Gastroesophageal sphincter (tissue), 4 donors: ENCODE data around the gene CACNA1C. TPM values are rescaled to one million over a fixed set of nuclear protein-coding genes. Genes with fewer than 3 reads are reported as not detected.

Experiments used
- ATAC-seq: fragments of 150-250 bp; one replicate; pipeline ENCODE4 v1.9.1; 2016; ENCODE audit warnings: mild to moderate bottlenecking, moderate library complexity
- H3K27ac ChIP-seq, 4 donors: fragments of 200-600 bp; sonication (generic) in 3 of 4; 1 replicate in 3 of 4; 2 replicates in 1 of 4; pipeline ENCODE4 v1.5.1; 2016 to 2019
- H3K27me3 ChIP-seq: fragments of 200-600 bp; sonication (generic); one replicate; pipeline ENCODE4 v1.5.1; 2019
- H3K36me3 ChIP-seq, 2 donors: fragments of 200-600 bp; sonication (generic); one replicate each; pipeline ENCODE4 v1.5.1; 2019; ENCODE audit warnings: control low read depth in 1 of 2
- H3K4me1 ChIP-seq, 3 donors: fragments of 200-600 bp; sonication (generic); 1 replicate in 2 of 3; 2 replicates in 1 of 3; pipeline ENCODE4 v1.5.1; 2016 to 2019; ENCODE audit warnings: control low read depth in 2 of 3
- H3K4me3 ChIP-seq, 2 donors: fragments of 200-600 bp; sonication (generic); one replicate each; pipeline ENCODE4 v1.5.1; 2019; ENCODE audit warnings: mild to moderate bottlenecking in 1 of 2, moderate library complexity in 1 of 2
- H3K9me3 ChIP-seq, 3 donors: fragments of 200-600 bp; sonication (generic); one replicate each; pipeline ENCODE4 v1.5.1; 2017 to 2019; ENCODE audit warnings: control low read depth in 2 of 3
- EP300 ChIP-seq: sonication (generic); formaldehyde crosslinking; IDR thresholded peaks from one replicate; pipeline ENCODE4 v1.6.1; 2017; ENCODE audit warnings: antibody characterized with exemption, mild to moderate bottlenecking
- POLR2A ChIP-seq, 2 donors: fragments of 450-650 bp; IDR thresholded peaks; one replicate each; pipeline ENCODE4 v1.6.1; 2017; ENCODE audit warnings: antibody characterized with exemption in 2 of 2, mild to moderate bottlenecking in 2 of 2, moderate library complexity in 1 of 2
- POLR2AphosphoS5 ChIP-seq: sonication (generic); formaldehyde crosslinking; IDR thresholded peaks from one replicate; pipeline ENCODE4 v1.6.1; 2017; ENCODE audit warnings: antibody characterized with exemption
- WGBS, 2 donors: methylation state at CpG; one replicate each; pipeline ENCODE4 v1.1.5; 2018; ENCODE audit warnings: low coverage in 1 of 2; 5-methylcytosine and 5-hydroxymethylcytosine counted together
- total RNA-seq, 4 donors: library from RNA; depleted of rRNA; stranded (reverse); fragments of >200 nt; gene quantifications; one replicate each; pipeline ENCODE4 v1.1.0, GENCODE V29; 2016
- TF ChIP-seq, protein P1 (sequence below), 4 experiments: fragments of 200-600 bp in 2 of 4; fragments of 450-650 bp in 2 of 4; sonication (generic) in 1 of 4; IDR thresholded peaks; one replicate each; pipeline ENCODE4 v1.5.1; 2017 to 2019; ENCODE audit warnings: antibody characterized with exemption in 4 of 4, mild to moderate bottlenecking in 2 of 4, moderate library complexity in 2 of 4

CACNA1C gene
- total RNA-seq, 4 donors from 2014 or later: 22.9 to 96.2 (median 41.4) TPM

DNA sequence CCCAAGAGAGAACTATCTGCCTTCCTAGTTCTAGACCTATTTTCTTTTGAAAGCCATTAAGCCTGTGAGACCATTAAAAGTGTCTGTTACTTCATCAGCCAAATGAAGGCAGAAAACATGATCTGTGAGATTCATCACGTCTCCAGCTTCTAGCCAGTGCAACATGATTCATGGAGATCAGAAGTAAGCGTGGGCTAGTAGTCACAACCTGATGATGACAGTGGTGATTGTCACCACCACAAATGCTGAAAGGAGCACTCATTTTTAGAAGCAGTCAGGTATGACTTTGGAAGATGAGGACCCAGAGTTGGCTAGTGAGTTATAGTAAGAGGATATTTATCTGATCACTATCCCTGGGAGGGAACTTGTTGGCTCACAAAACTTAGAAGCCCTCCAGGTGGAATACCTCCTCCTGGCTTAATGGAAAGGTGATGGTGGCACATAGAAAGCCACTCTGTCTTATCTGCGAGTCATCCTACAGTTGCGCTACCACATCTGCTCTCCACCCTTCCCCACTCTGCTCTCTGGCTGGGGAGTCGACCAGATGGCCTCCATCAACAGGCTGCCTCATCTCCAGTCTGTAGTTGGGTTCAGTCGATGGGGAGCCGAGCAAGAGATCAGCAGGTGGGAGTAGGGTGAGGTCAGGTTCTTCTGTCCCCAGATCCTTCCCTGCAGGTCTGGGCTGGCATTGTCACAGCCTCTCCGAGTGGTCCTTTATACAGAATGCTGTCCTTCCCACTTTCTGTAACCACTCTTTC lies 424.4 kb downstream of the CACNA1C start:
- H3K4me3 ChIP-seq: no peak overlapping the region
- no peak for ATAC-seq
- no peak overlapping the region for H3K27ac ChIP-seq
- WGBS, 2 donors: 79 to 80% methylated on average over 5 to 6 of the region's 8 CpGs
- H3K9me3 ChIP-seq: no peaks in the 10 kb centered on the region
- no peaks in the 10 kb centered on the region for H3K27me3 ChIP-seq
- H3K36me3 ChIP-seq: peaks cover 0 to 14% of the 10 kb centered on the region in 2 donors
- no peaks in the 10 kb centered on the region for H3K4me1 ChIP-seq
- TF ChIP-seq POLR2AphosphoS5: no peak

DNA sequence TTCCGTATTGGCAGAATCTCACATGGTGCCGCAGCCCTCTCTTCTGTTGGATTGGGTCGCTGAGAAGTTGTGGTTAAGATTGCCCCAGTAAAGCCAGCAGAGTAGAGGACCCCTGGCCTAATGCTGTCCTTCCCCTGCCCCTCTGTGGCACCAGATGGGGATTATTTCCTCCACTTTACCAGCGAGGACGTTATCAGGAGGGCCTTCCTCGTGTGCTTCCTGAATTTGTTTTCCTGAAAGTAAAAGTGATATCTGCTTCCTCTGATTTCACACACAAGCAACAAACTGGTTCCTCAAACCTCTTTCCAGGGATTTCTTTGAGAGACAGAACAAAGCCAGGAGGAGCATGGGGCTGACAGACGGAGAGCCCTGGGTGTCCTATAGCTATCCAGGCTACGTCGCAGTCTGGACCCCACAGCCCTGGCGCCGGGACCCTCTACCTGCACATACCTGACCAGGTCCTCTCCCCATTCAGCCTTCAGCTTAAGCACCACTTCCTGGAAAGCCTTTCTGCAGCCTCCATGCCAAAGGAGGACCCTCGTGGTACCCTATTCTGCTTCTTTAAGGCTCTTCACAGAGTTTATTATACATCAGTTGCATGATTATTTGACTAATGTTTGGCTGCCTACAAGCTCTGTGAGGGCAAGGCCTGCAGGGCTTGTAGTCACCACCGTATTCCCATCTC lies 427.2 kb downstream of the CACNA1C start:
- 82 to 89% methylated on average over 8 to 10 of the region's 13 CpGs for WGBS, 2 donors
- no peak for TF ChIP-seq EP300
- TF ChIP-seq, protein P1, sequence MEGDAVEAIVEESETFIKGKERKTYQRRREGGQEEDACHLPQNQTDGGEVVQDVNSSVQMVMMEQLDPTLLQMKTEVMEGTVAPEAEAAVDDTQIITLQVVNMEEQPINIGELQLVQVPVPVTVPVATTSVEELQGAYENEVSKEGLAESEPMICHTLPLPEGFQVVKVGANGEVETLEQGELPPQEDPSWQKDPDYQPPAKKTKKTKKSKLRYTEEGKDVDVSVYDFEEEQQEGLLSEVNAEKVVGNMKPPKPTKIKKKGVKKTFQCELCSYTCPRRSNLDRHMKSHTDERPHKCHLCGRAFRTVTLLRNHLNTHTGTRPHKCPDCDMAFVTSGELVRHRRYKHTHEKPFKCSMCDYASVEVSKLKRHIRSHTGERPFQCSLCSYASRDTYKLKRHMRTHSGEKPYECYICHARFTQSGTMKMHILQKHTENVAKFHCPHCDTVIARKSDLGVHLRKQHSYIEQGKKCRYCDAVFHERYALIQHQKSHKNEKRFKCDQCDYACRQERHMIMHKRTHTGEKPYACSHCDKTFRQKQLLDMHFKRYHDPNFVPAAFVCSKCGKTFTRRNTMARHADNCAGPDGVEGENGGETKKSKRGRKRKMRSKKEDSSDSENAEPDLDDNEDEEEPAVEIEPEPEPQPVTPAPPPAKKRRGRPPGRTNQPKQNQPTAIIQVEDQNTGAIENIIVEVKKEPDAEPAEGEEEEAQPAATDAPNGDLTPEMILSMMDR (IDR thresholded peaks at IDR 0.05): no peak
- no peak for TF ChIP-seq POLR2AphosphoS5
- no peak for TF ChIP-seq POLR2A (IDR thresholded peaks at IDR 0.05)
- Histone ChIP-seq H3K27ac (no peak overlapping the region), H3K36me3 (peaks cover 0 to 19% of the 10 kb centered on the region in 2 donors), H3K9me3 (no peaks in the 10 kb centered on the region), H3K4me3 (no peak overlapping the region), H3K27me3 (no peaks in the 10 kb centered on the region), H3K4me1 (no peaks in the 10 kb centered on the region)
- no peak for ATAC-seq

DNA sequence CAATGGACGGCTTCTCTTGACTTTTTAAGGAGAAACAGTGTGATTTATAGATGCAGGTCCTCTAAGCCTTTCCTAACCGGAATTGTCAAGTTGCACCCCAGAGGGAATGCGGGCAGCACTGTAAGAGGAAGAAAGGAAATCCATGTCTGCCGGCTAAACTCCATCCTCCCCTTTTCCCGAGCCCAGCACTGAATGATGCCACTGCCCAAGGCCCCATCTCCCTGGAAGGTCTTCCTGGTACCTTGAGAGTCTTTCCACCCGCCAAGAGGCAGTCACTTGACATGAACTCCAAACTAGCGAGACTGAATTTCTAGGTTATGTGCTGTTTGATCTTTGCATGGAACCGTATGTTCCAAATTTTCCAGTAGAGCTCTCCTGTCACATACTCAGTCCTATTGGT lies 428.6 kb downstream of the CACNA1C start:
- WGBS, 2 donors: 81 to 90% methylated on average over 4 to 7 of the region's 8 CpGs
- Histone ChIP-seq H3K9me3 (no peaks in the 10 kb centered on the region), H3K27me3 (no peaks in the 10 kb centered on the region), H3K4me1 (no peaks in the 10 kb centered on the region), H3K36me3 (peaks cover 0 to 31% of the 10 kb centered on the region in 2 donors), H3K4me3 (no peak overlapping the region), H3K27ac (no peak overlapping the region)
- TF ChIP-seq EP300 (no peak), POLR2A (IDR thresholded peaks at IDR 0.05) (no peak), POLR2AphosphoS5 (no peak)
- TF ChIP-seq, protein P1 (IDR thresholded peaks at IDR 0.05): no peak
- ATAC-seq: no peak

DNA sequence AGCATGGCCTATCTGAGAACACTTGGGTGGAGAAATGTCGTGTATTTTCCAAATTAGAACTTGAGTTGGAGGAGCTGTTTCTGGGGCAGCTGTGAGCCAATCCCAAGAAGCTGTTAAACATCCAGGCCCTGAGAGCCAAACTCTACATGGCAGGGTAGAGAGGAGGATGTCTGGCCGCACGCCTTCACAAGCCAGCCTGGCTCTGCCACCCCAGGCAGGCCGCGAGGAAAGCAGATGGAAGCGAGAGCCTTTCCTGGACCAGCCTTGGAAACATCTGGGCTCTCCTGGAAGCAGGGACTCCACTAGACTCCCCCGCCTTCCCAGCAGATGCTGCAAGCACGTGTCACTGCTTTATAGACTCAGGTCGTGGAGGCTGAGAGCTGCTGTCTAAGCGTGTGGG lies 429.2 kb downstream of the CACNA1C start:
- no peak overlapping the region for H3K27ac ChIP-seq

DNA sequence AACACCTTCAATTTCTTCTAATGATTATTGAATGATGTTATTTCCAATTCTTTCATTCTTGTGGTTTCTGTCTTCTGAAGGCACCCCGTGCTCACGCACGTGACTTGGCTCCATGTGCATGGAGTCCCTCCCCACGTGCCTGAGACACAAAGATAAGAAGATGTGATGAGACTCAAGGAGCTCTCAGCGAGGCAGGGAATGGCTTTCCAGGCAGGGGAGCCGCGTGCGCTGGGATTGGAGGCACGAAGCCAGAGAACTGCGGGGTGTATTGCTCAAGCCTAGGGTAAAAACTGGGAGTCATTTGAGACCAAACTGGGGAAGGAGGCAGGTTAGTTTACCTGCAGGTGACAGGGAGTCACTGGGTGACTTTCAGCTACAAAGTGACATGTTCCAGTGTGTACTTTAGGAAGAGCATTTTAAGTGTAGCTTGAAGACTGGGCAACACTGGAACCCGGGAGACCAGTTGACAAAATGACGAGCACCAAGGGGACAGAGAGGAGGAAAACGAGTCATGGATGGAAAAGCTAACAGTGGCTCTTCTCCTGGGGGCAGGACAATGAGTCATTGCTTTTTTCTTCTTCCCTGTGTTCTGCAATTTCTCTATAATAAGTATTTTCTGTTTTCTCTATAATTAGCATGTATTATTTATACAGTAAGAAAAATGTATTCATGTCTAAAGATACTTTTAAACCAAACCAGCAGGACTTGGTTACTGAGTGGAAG lies 430.3 kb downstream of the CACNA1C start:
- TF ChIP-seq POLR2AphosphoS5 (no peak), EP300 (no peak), POLR2A (IDR thresholded peaks at IDR 0.05) (no peak)
- TF ChIP-seq, protein P1 (IDR thresholded peaks at IDR 0.05): no peak
- Histone ChIP-seq H3K27ac (no peak overlapping the region), H3K27me3 (no peaks in the 10 kb centered on the region), H3K36me3 (peaks cover 0 to 43% of the 10 kb centered on the region in 2 donors), H3K4me1 (no peaks in the 10 kb centered on the region), H3K4me3 (no peak overlapping the region), H3K9me3 (no peaks in the 10 kb centered on the region)
- ATAC-seq: no peak
- 71 to 79% methylated on average over 7 of the region's 13 CpGs for WGBS, 2 donors

More for the DNA sequence above, 429.2 kb downstream of the CACNA1C start:
- Histone ChIP-seq H3K4me3 (no peak overlapping the region), H3K27me3 (no peaks in the 10 kb centered on the region), H3K9me3 (no peaks in the 10 kb centered on the region), H3K4me1 (no peaks in the 10 kb centered on the region), H3K36me3 (peaks cover 0 to 37% of the 10 kb centered on the region in 2 donors)
- 60 to 78% methylated on average over 1 of the region's 10 CpGs for WGBS, 2 donors
- no peak for TF ChIP-seq POLR2AphosphoS5
- no peak for TF ChIP-seq POLR2A (IDR thresholded peaks at IDR 0.05)
- TF ChIP-seq, protein P1 (IDR thresholded peaks at IDR 0.05): no peak
- TF ChIP-seq EP300: no peak
- no peak for ATAC-seq
